Measurements from ENCODE around the gene KIAA1549. TPM values are rescaled to one million over a fixed set of nuclear protein-coding genes. Genes with fewer than 3 reads are reported as not detected.
"Not testable (repeated sequence)": the region's sequence is repeated elsewhere in the genome, so short reads cannot be mapped to it uniquely, and the experiment has no call there.

Gene KIAA1549
- total RNA-seq = under 1 TPM; 0.08 to 0.09 (median 0.09) TPM
- total RNA-seq (2013) = 0.11 TPM

DNA sequence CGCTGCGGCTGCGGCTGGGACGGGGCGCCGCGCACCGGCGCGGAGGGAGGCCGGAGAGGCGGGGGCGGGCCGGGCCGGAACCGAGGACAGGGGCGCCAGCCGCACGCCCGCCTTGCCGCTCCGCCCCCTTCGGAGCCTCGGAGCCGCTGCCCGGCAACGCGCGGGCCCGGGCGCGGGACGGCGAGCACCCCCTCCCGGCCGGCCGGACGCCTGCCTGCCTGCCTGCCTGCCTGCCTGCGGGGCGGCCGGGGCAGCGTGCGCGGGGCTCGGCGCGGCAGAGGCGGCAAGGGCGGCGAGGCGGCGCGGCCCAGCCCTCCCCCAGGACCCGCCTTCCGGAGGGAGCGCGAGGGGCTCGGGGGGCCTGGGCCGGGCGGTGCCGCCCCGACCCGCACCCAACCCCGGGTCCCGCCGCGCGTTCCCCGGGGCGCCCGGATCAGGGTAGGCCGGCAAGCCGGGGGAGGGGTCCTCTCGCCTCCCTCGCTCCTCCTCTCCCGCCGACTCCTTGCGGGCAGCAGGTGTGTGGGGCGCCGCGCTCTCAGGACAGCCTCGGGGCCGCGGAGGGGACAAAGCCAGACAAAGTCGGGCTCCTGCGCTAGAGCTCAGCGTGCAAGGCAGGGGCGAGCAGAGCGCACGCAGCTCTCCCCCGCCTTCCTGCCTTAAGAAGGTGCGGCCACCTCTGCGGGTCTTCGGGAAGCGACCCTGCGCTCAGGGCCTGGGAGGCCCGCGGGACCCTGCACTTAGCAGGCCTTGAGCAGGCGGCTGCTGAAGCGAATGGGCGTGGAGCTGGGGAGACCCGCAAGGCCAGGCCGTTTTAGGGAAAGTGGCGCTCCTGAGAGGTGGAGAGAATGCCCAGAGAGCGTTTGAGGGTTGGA is at the start of gene KIAA1549:
Gene KIAA1549, minus strand, starts transcription at position 58 of the 872 bp plus-strand sequence. CDS start 120 bp downstream, outside the sequence.
- H3K4me3 ChIP-seq (ENCODE audit: low read length) = peak within 1 kb of the TSS; percentile 46
- TF ChIP-seq, protein P1, sequence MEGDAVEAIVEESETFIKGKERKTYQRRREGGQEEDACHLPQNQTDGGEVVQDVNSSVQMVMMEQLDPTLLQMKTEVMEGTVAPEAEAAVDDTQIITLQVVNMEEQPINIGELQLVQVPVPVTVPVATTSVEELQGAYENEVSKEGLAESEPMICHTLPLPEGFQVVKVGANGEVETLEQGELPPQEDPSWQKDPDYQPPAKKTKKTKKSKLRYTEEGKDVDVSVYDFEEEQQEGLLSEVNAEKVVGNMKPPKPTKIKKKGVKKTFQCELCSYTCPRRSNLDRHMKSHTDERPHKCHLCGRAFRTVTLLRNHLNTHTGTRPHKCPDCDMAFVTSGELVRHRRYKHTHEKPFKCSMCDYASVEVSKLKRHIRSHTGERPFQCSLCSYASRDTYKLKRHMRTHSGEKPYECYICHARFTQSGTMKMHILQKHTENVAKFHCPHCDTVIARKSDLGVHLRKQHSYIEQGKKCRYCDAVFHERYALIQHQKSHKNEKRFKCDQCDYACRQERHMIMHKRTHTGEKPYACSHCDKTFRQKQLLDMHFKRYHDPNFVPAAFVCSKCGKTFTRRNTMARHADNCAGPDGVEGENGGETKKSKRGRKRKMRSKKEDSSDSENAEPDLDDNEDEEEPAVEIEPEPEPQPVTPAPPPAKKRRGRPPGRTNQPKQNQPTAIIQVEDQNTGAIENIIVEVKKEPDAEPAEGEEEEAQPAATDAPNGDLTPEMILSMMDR (IDR thresholded peaks at IDR 0.05) = no peak
- DNase-seq = peak; percentile 44 to 65
- H3K4me1 ChIP-seq (ENCODE audit: control insufficient read depth, insufficient read depth, low read length) = peaks cover 15% of the 10 kb centered on the region
- H3K27ac ChIP-seq (ENCODE audit: low read length) = no peak within 1 kb of the TSS
- H3K9me3 ChIP-seq (ENCODE audit: control insufficient read depth, insufficient read depth, low read length) = no peaks in the 10 kb centered on the region
- intact Hi-C loops (cut with micrococcal nuclease) = no loop called here
- ATAC-seq = peak; percentile 80 to 88 (median 87)
- H3K36me3 Mint-ChIP-seq = no peaks in the 10 kb centered on the region
- no peaks in the 10 kb centered on the region for H3K9me3 Mint-ChIP-seq
- H3K27ac Mint-ChIP-seq = peak within 1 kb of the TSS; percentile 43 to 71
- peaks cover 41 to 46% of the 10 kb centered on the region in 2 donors for H3K27me3 Mint-ChIP-seq (ENCODE audit: low read depth in 2 of 2)
- H3K27me3 ChIP-seq (ENCODE audit: control insufficient read depth, insufficient read depth, low read length) = peaks cover 21% of the 10 kb centered on the region
- peak within 1 kb of the TSS; percentile 95 for H3K4me3 Mint-ChIP-seq
- peaks cover 9 to 21% of the 10 kb centered on the region in 2 donors for H3K4me1 Mint-ChIP-seq
- no peaks in the 10 kb centered on the region for H3K36me3 ChIP-seq (ENCODE audit: control insufficient read depth, insufficient read depth, low read length)
- WGBS (ENCODE audit: insufficient coverage) = 2% methylated on average over 105 of the region's 105 CpGs

DNA sequence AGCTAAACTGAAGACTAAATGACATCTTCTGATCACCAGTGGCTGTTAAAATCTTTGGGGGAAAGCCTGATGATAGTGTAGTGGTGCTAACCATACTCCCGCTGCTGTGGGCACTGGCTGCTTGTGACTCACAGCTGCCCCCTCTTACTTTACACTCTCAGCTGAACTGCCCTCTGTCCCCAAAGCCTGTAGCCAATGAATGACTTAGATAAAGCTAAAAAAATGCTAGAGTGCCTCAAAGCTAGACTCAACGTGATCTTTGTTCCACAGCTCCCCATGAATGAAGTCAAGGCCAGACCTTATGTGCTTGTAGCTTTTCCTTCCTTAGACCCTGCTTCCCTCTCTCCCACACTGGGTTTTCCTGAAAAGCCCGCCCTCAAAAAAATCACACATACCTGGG is 48.2 kb upstream of the KIAA1549 start:
- intact Hi-C loops (cut with micrococcal nuclease) = no loop called here
- WGBS (ENCODE audit: insufficient coverage) = 85% methylated on average over 3 of the region's 3 CpGs
- Histone ChIP-seq H3K4me1 (ENCODE audit: control insufficient read depth, insufficient read depth, low read length) (no peaks in the 10 kb centered on the region), H3K9me3 (ENCODE audit: control insufficient read depth, insufficient read depth, low read length) (no peaks in the 10 kb centered on the region), H3K4me3 (ENCODE audit: low read length) (no peak overlapping the region), H3K36me3 (ENCODE audit: control insufficient read depth, insufficient read depth, low read length) (no peaks in the 10 kb centered on the region), H3K27ac (ENCODE audit: low read length) (no peak overlapping the region), H3K27me3 (ENCODE audit: control insufficient read depth, insufficient read depth, low read length) (no peaks in the 10 kb centered on the region)
- ATAC-seq (no peak), DNase-seq (no peak)
- Mint-ChIP-seq H3K36me3 (no peaks in the 10 kb centered on the region), H3K4me1 (peaks cover 4 to 5% of the 10 kb centered on the region in 2 donors), H3K27me3 (ENCODE audit: low read depth in 2 of 2) (peaks cover 0 to 3% of the 10 kb centered on the region in 2 donors), H3K4me3 (no peak overlapping the region), H3K9me3 (no peaks in the 10 kb centered on the region), H3K27ac (no peak overlapping the region)
- TF ChIP-seq, protein P1 (IDR thresholded peaks at IDR 0.05) = no peak

DNA sequence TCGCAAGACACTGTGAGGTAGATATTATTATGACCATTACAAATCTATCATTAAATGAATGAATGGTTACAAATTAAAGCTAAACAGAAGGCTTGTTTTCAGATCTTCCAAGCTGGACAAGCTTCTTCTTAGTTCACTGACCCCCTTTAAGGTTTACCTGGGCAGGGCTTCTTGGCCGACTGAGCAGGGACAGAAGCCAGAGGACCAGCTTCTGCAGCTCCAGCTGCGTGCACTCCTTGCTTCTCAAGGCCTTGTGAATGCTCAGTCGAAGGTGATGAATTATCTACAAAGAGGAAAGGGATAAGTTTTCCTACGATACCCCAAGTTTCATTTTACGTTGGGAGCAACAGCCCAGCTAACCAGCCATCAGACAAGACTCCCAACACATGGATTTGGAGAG is 45.4 kb upstream of the KIAA1549 start:
- intact Hi-C loops (cut with micrococcal nuclease) = no loop called here
- Mint-ChIP-seq H3K36me3 (no peaks in the 10 kb centered on the region), H3K27ac (no peak overlapping the region), H3K9me3 (no peaks in the 10 kb centered on the region), H3K4me1 (no peaks in the 10 kb centered on the region), H3K27me3 (ENCODE audit: low read depth in 2 of 2) (no peaks in the 10 kb centered on the region), H3K4me3 (no peak overlapping the region)
- H3K36me3 ChIP-seq (ENCODE audit: control insufficient read depth, insufficient read depth, low read length) = no peaks in the 10 kb centered on the region
- no peaks in the 10 kb centered on the region for H3K27me3 ChIP-seq (ENCODE audit: control insufficient read depth, insufficient read depth, low read length)
- no peak overlapping the region for H3K27ac ChIP-seq (ENCODE audit: low read length)
- ATAC-seq (no peak), DNase-seq (no peak)
- no peak overlapping the region for H3K4me3 ChIP-seq (ENCODE audit: low read length)
- TF ChIP-seq, protein P1 (IDR thresholded peaks at IDR 0.05) = no peak
- WGBS (ENCODE audit: insufficient coverage) = 95% methylated on average over 4 of the region's 6 CpGs
- H3K9me3 ChIP-seq (ENCODE audit: control insufficient read depth, insufficient read depth, low read length) = no peaks in the 10 kb centered on the region
- no peaks in the 10 kb centered on the region for H3K4me1 ChIP-seq (ENCODE audit: control insufficient read depth, insufficient read depth, low read length)

DNA sequence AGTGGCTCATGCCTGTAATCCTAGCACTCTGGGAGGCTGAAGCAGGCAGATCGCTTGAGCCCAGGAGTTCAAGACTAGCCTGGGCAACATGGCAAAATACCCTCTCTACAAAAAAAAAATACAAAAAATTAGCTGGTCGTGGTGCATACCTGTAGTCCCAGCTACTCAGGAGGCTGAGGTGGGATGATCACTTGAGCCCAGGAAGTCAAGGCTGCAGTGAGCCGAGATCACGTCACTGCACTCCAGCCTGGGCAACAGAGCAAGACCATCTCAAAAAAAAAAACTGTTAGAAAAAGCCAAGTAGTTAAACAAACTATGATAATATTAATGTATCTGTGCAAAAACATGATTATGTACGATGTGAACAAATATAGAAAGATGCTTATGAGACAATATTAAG is 44.7 kb upstream of the KIAA1549 start:
- H3K9me3 ChIP-seq (ENCODE audit: control insufficient read depth, insufficient read depth, low read length); DNase-seq; H3K9me3 Mint-ChIP-seq; H3K4me3 ChIP-seq (ENCODE audit: low read length); H3K27me3 ChIP-seq (ENCODE audit: control insufficient read depth, insufficient read depth, low read length); H3K27me3 Mint-ChIP-seq (ENCODE audit: low read depth in 2 of 2); H3K4me1 Mint-ChIP-seq; ATAC-seq; H3K4me1 ChIP-seq (ENCODE audit: control insufficient read depth, insufficient read depth, low read length); H3K36me3 ChIP-seq (ENCODE audit: control insufficient read depth, insufficient read depth, low read length); intact Hi-C loops (cut with micrococcal nuclease); H3K27ac Mint-ChIP-seq; H3K36me3 Mint-ChIP-seq; H3K27ac ChIP-seq (ENCODE audit: low read length); H3K4me3 Mint-ChIP-seq: not testable (repeated sequence)
- 94% methylated on average over 4 of the region's 5 CpGs for WGBS (ENCODE audit: insufficient coverage)

Measured in natural killer cell (primary cell).